MM.1S (cell line): ENCODE data around the gene FAM174C.
A peak's percentile ranks its signal among the peaks of the same experiment; 100 is the strongest.
"Not testable (repeated sequence)": the region's sequence is repeated elsewhere in the genome, so short reads cannot be mapped to it uniquely, and the experiment has no call there.

ENCODE experiments used
- DNase-seq: peaks from one replicate; pipeline ENCODE4 v3.0.0-alpha.2; 2015
- H2AFZ ChIP-seq: fragments of 300-600 bp; sonication (generic); 2 replicates; pipeline ENCODE4 v1.6.0; 2016; ENCODE audit warnings: antibody characterized with exemption, low read length
- H3F3A ChIP-seq: fragments of 300-600 bp; sonication (generic); 2 replicates; pipeline ENCODE4 v1.6.1; 2016; ENCODE audit warnings: mild to moderate bottlenecking, antibody characterized with exemption, low read length, moderate library complexity, mixed read lengths; ENCODE audit not compliant: insufficient read depth
- H3K27ac ChIP-seq: fragments of 300-600 bp; sonication (generic); 2 replicates; pipeline ENCODE4 v1.5.1; 2016; ENCODE audit warnings: mild to moderate bottlenecking, low read length
- H3K27me3 ChIP-seq: fragments of 300-600 bp; sonication (generic); replicated peaks from 2 replicates; pipeline ENCODE4 v1.6.0; 2016; ENCODE audit warnings: low read length; ENCODE audit not compliant: insufficient read depth
- H3K36me3 ChIP-seq: fragments of 300-600 bp; sonication (generic); replicated peaks from 2 replicates; pipeline ENCODE4 v1.6.1; 2016; ENCODE audit warnings: mild to moderate bottlenecking, low read length, mixed read lengths; ENCODE audit not compliant: insufficient read depth
- H3K4me1 ChIP-seq: fragments of 300-600 bp; sonication (generic); 2 replicates; pipeline ENCODE4 v1.6.1; 2016; ENCODE audit warnings: low read length, mixed read lengths
- H3K4me2 ChIP-seq: fragments of 300-600 bp; sonication (generic); 2 replicates; pipeline ENCODE4 v1.6.0; 2016; ENCODE audit warnings: low read depth, low read length
- H3K4me3 ChIP-seq: fragments of 300-600 bp; sonication (generic); 2 replicates; pipeline ENCODE4 v1.5.1; 2016; ENCODE audit warnings: low read length, mixed read lengths
- H3K79me2 ChIP-seq: fragments of 300-600 bp; sonication (generic); 2 replicates; pipeline ENCODE4 v1.6.1; 2016; ENCODE audit warnings: mixed run types, low read length, mixed read lengths
- H3K9ac ChIP-seq: fragments of 300-600 bp; sonication (generic); 2 replicates; pipeline ENCODE4 v1.6.1; 2016; ENCODE audit warnings: low read length, mixed read lengths
- H3K9me2 ChIP-seq: fragments of 300-600 bp; sonication (generic); replicated peaks from 2 replicates; pipeline ENCODE4 v1.6.1; 2016; ENCODE audit warnings: mild to moderate bottlenecking, low read length, mixed read lengths; ENCODE audit not compliant: insufficient read depth
- H3K9me3 ChIP-seq: fragments of 300-600 bp; sonication (generic); replicated peaks from 2 replicates; pipeline ENCODE4 v1.6.1; 2016; ENCODE audit warnings: mild to moderate bottlenecking, low read length, mixed read lengths; ENCODE audit not compliant: insufficient read depth
- H4K20me1 ChIP-seq: fragments of 300-600 bp; sonication (generic); 2 replicates; pipeline ENCODE4 v1.6.1; 2016; ENCODE audit warnings: mild to moderate bottlenecking, low read length, moderate library complexity, mixed read lengths; ENCODE audit not compliant: insufficient read depth
- CTCF ChIP-seq: fragments of 300-600 bp; sonication (generic); IDR thresholded peaks from 2 replicates; pipeline ENCODE4 v1.5.1; 2016; ENCODE audit warnings: antibody characterized with exemption, low read length, mixed read lengths
- EZH2 ChIP-seq: fragments of 300-600 bp; sonication (generic); optimal IDR thresholded peaks from 2 replicates; pipeline ENCODE3; 2017; ENCODE audit warnings: low read depth, mild to moderate bottlenecking, antibody characterized with exemption, low read length, mixed read lengths
- EZH2phosphoT487 ChIP-seq: fragments of 300-600 bp; sonication (generic); IDR thresholded peaks from 2 replicates; pipeline ENCODE4 v1.6.1; 2018; ENCODE audit warnings: antibody characterized with exemption, low read length

FAM174C gene

GRCh38 chr19:1304197-1304924 lies 29.0 kb downstream of the FAM174C start:
- Histone ChIP-seq H3K27me3 (peaks cover 89% of the 10 kb centered on the region), H4K20me1 (no peaks in the 10 kb centered on the region), H3K9ac (no peak overlapping the region), H3K79me2 (no peaks in the 10 kb centered on the region), H2AFZ (no peak overlapping the region), H3F3A (no peaks in the 10 kb centered on the region), H3K4me1 (no peaks in the 10 kb centered on the region), H3K36me3 (no peaks in the 10 kb centered on the region), H3K9me3 (no peaks in the 10 kb centered on the region), H3K9me2 (no peaks in the 10 kb centered on the region), H3K27ac (no peak overlapping the region), H3K4me2 (no peak overlapping the region), H3K4me3 (no peak overlapping the region)
- no peak for DNase-seq
- TF ChIP-seq EZH2phosphoT487 (no peak), CTCF (no peak), EZH2 (peak; percentile 45)

GRCh38 chr19:1305354-1305753 lies 30.0 kb downstream of the FAM174C start:
- not testable (repeated sequence) for H3K9me2 ChIP-seq, H3K9ac ChIP-seq, H3K79me2 ChIP-seq, H3F3A ChIP-seq, H4K20me1 ChIP-seq, H3K27ac ChIP-seq, H3K4me1 ChIP-seq, H3K4me3 ChIP-seq, H3K36me3 ChIP-seq, DNase-seq, H3K9me3 ChIP-seq, H2AFZ ChIP-seq, H3K4me2 ChIP-seq
- peaks cover 89% of the 10 kb centered on the region for H3K27me3 ChIP-seq

GRCh38 chr19:1307320-1307719 lies 32.0 kb downstream of the FAM174C start:
- no peaks in the 10 kb centered on the region for H4K20me1 ChIP-seq

More at GRCh38 chr19:1307320-1307719, 32.0 kb downstream of the FAM174C start:
- H3K27me3 ChIP-seq, result peaks cover 89% of the 10 kb centered on the region
- H3K27ac ChIP-seq, result no peak overlapping the region
- no peak for DNase-seq
- no peaks in the 10 kb centered on the region for H3K79me2 ChIP-seq
- no peaks in the 10 kb centered on the region for H3K36me3 ChIP-seq
- H3K4me2 ChIP-seq, result no peak overlapping the region
- H3K4me1 ChIP-seq, result no peaks in the 10 kb centered on the region
- no peaks in the 10 kb centered on the region for H3F3A ChIP-seq
- no peak overlapping the region for H2AFZ ChIP-seq
- H3K9me3 ChIP-seq, result no peaks in the 10 kb centered on the region
- no peak for TF ChIP-seq EZH2
- no peak for TF ChIP-seq CTCF
- no peak for TF ChIP-seq EZH2phosphoT487
- H3K9me2 ChIP-seq, result no peaks in the 10 kb centered on the region
- no peak overlapping the region for H3K4me3 ChIP-seq
- H3K9ac ChIP-seq, result no peak overlapping the region
